Adrenal gland (tissue), 5 donors: ENCODE results near the gene ITGA7.

ENCODE experiments used
- CTCF ChIP-seq, 6 experiments: fragments of 450-650 bp in 4 of 6; fragments of 200-600 bp in 2 of 6; sonication (generic) in 1 of 6; IDR thresholded peaks; 1 replicate in 5 of 6; 2 replicates in 1 of 6; pipeline versions ENCODE4 v1.5.1 to v1.8.0; 2016 to 2021; ENCODE audit warnings: antibody characterized with exemption in 6 of 6, mild to moderate bottlenecking in 2 of 6, moderate library complexity in 1 of 6
- POLR2A ChIP-seq, 2 donors: fragments of 450-650 bp; IDR thresholded peaks; one replicate each; pipeline ENCODE4 v1.6.1; 2017; ENCODE audit warnings: antibody characterized with exemption in 2 of 2, mild to moderate bottlenecking in 2 of 2, moderate library complexity in 1 of 2
- donor health status: DM: no; HTN: no; CAD: no.

GRCh38 chr12:55671746-55672145, 36.0 kb downstream of the ITGA7 start:
- no peak for TF ChIP-seq CTCF (IDR thresholded peaks at IDR 0.05)
- TF ChIP-seq POLR2A (IDR thresholded peaks at IDR 0.05): no peak
